ENCODE results near the gene DLX6. TPM values are rescaled to one million over a fixed set of nuclear protein-coding genes. Genes with fewer than 3 reads are reported as not detected.

Gene DLX6
- total and polyA plus RNA-seq, 2 of the 8 experiments (the other 6 are each of a cell fraction or from before 2014, with no cell fraction given) = not detected

DNA sequence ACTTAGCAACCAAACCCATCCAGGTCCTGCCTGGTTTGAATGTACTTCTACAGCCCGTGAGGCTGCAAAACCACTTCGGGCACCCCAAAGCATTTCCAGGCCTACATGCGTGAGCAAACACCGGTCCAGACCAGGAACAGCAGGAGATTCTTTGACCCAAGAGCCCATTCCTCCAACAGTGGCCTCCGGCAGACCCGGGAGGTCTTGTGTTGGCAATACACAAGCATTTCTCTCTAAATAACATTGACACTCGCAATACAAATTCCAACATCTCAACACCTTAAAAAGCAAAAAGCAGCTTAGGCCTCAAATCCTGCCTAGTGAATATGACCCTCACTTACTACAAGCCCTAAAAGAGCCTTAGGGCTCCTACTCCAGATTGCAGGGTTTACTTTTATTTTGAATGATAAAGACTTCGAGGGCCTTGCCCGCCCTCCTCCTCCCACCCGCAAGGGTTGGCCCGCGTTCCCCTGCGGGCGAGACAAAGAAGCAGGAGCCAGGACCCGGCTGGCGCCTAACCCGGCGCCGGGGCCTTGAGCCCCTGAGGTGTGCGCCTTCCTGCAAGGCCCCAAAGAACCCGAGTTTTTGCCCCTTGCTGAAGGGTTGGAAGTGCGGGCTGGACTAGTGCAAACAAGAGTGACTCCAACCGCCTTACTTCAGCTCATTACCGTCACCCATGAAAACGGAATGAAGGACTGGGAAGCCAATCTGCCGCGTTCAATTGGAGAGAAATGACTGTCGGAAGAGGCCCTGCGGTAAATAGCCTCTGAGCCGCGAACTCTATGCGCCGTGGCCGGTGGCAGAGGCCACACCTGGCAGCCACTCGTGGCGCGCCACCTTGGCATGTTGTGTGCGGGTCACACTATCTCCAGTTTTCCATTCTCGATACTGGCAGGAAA is 3.4 kb upstream of the DLX6 start (continued):
- TF ChIP-seq, protein P1, sequence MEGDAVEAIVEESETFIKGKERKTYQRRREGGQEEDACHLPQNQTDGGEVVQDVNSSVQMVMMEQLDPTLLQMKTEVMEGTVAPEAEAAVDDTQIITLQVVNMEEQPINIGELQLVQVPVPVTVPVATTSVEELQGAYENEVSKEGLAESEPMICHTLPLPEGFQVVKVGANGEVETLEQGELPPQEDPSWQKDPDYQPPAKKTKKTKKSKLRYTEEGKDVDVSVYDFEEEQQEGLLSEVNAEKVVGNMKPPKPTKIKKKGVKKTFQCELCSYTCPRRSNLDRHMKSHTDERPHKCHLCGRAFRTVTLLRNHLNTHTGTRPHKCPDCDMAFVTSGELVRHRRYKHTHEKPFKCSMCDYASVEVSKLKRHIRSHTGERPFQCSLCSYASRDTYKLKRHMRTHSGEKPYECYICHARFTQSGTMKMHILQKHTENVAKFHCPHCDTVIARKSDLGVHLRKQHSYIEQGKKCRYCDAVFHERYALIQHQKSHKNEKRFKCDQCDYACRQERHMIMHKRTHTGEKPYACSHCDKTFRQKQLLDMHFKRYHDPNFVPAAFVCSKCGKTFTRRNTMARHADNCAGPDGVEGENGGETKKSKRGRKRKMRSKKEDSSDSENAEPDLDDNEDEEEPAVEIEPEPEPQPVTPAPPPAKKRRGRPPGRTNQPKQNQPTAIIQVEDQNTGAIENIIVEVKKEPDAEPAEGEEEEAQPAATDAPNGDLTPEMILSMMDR (IDR thresholded peaks at IDR 0.05; ENCODE audit: control extremely low read depth in 1 of 3, insufficient read depth in 1 of 3, low read depth in 1 of 3, low read length in 3 of 3) = no peak
- TF ChIP-seq HDAC6 (IDR thresholded peaks at IDR 0.05; ENCODE audit: low read depth, low read length) (no peak), RXRA (IDR thresholded peaks at IDR 0.05; ENCODE audit: insufficient read depth, low read depth, low read length) (no peak), CHD1 (IDR thresholded peaks at IDR 0.05; ENCODE audit: low read depth, low read length) (no peak), GTF2F1 (IDR thresholded peaks at IDR 0.05; ENCODE audit: borderline replicate concordance, low read depth, low read length) (no peak), SIX5 (IDR thresholded peaks at IDR 0.05; ENCODE audit: low read depth, low read length) (no peak), JUN (IDR thresholded peaks at IDR 0.05; ENCODE audit: low read depth, low read length) (no peak), SIN3A (conservative IDR thresholded peaks at IDR 0.05 in 1 of 2, IDR thresholded peaks at IDR 0.05 in 1 of 2; ENCODE audit: low read depth in 1 of 2, low read length in 2 of 2) (no peak), POU5F1 (IDR thresholded peaks at IDR 0.05; ENCODE audit: low read depth, low read length) (no peak), CTBP2 (IDR thresholded peaks at IDR 0.05; ENCODE audit: borderline replicate concordance, insufficient read depth, insufficient read length, low read length) (no peak), SP2 (IDR thresholded peaks at IDR 0.05; ENCODE audit: low read length) (no peak), TCF12 (IDR thresholded peaks at IDR 0.05; ENCODE audit: low read depth, low read length) (no peak), FOSL1 (IDR thresholded peaks at IDR 0.05; ENCODE audit: insufficient read depth, low read depth, low read length) (peak; percentile 51; the same call in 1 of the 2 replicates), BACH1 (IDR thresholded peaks at IDR 0.05; ENCODE audit: low read length) (peak; percentile 27; the same call in 1 of the 2 replicates), SAP30 (IDR thresholded peaks at IDR 0.05; ENCODE audit: insufficient read depth, insufficient replicate concordance, low read length) (no peak), KDM5A (IDR thresholded peaks at IDR 0.05; ENCODE audit: low read length) (no peak), CBX8 (IDR thresholded peaks at IDR 0.05; ENCODE audit: borderline replicate concordance, low read depth, low read length) (no peak; the same call in 1 of the 2 replicates), POLR2AphosphoS5 (IDR thresholded peaks at IDR 0.05; ENCODE audit: low read depth, low read length) (no peak), JUND (IDR thresholded peaks at IDR 0.05; ENCODE audit: low read length) (no peak)
- TF ChIP-seq, protein P2, sequence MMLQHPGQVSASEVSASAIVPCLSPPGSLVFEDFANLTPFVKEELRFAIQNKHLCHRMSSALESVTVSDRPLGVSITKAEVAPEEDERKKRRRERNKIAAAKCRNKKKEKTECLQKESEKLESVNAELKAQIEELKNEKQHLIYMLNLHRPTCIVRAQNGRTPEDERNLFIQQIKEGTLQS (IDR thresholded peaks at IDR 0.05; ENCODE audit: insufficient read depth, low read depth, low read length) = no peak
